Measurements from ENCODE around the gene GSTO2.
"Not testable (repeated sequence)": the region's sequence is repeated elsewhere in the genome, so short reads cannot be mapped to it uniquely, and the experiment has no call there.

Gene GSTO2

DNA sequence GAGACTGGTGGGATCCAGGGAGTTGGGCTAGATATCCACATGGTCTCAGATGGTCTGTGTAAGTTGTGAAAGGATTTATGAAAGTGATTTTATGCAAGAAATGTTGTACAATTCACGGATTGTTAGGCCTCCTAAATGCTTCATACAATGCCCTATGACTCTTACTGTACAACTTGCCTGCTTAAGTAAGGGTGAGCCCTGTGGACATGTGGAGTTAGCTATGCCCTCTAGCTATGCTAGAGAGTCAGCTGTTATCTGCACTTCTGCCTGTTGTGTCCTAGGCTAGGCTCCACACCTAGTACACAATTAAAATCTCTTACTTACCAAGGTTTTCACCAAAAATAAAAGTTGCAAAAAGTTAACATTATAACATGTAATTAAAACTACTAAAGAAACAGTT lies 35.2 kb upstream of the GSTO2 start:
- no peak for DNase-seq (ENCODE audit: low read depth)
- H3K4me3 ChIP-seq (ENCODE audit: low read depth, low read length), result no peak overlapping the region
- no peak for TF ChIP-seq CTCF (conservative IDR thresholded peaks at IDR 0.05; ENCODE audit: low read depth, low read length)

DNA sequence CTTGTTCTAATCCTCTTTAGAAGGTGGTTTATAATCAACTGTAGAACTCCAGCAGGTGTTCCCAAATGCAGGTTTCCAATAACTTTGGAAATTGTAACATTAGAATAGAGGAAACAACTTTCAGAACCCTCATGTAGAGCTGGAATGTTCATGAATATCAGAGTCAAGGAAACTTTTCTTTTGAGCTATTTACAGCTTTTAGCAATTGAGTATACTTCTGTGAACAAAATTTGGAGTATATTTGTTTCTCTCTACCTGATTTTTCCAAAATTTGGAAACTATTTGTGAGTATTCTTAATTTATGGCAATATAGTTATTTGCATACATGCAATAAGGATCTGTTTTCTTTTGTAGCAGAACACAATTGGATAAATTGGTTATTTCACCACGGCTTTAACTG lies 34.0 kb upstream of the GSTO2 start:
- H3K4me3 ChIP-seq (ENCODE audit: low read depth, low read length), result no peak overlapping the region
- TF ChIP-seq CTCF (conservative IDR thresholded peaks at IDR 0.05; ENCODE audit: low read depth, low read length), result no peak
- no peak for DNase-seq (ENCODE audit: low read depth)

DNA sequence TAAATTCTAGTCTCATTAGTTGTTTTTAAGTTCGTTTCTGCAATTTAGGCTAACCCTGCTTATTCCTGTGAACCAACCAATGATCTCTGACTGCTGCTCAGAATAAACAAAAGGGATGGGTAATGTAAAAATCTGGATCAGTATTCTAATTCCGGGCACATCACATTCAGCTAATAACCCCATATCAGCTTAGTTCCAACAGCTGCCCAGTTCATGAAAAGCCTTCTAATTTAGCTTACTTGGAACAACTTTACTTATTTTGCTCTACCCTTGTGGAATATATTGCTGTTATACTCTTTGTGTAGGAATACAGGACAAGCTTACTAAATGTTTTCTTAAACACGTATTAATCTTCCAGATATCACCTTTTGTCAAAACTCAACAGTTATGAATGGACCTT lies 33.2 kb upstream of the GSTO2 start:
- DNase-seq (ENCODE audit: low read depth), result no peak
- TF ChIP-seq CTCF (conservative IDR thresholded peaks at IDR 0.05; ENCODE audit: low read depth, low read length), result no peak
- no peak overlapping the region for H3K4me3 ChIP-seq (ENCODE audit: low read depth, low read length)

- H3K4me3 ChIP-seq (ENCODE audit: low read depth, low read length), result no peak overlapping the region
- no peak for DNase-seq (ENCODE audit: low read depth)
These were observed 28.9 kb upstream of the GSTO2 start for GRCh38 chr10:104240078-104240477.

DNA sequence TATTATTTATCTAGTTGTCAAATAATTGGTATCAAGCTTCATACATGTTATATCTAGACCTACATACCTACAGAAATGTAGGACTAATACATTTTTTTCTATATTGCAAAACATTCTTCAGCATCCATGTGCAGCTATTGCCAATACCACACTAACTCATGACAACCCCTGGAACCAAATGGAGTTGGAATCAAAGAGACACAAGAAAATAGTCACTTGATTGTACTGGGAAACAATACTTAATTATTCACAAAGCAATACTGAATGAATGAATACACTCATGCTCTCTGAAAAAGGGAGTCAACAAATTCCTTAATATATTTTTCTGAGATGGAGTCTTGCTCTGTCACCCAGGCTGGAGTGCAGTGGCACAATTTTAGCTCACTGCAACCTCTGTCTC lies 26.4 kb upstream of the GSTO2 start:
- no peak for DNase-seq (ENCODE audit: low read depth)
- TF ChIP-seq CTCF (conservative IDR thresholded peaks at IDR 0.05; ENCODE audit: low read depth, low read length), result no peak
- no peak overlapping the region for H3K4me3 ChIP-seq (ENCODE audit: low read depth, low read length)

More at GRCh38 chr10:104240078-104240477, 28.9 kb upstream of the GSTO2 start:
- TF ChIP-seq CTCF (conservative IDR thresholded peaks at IDR 0.05; ENCODE audit: low read depth, low read length), result no peak

DNA sequence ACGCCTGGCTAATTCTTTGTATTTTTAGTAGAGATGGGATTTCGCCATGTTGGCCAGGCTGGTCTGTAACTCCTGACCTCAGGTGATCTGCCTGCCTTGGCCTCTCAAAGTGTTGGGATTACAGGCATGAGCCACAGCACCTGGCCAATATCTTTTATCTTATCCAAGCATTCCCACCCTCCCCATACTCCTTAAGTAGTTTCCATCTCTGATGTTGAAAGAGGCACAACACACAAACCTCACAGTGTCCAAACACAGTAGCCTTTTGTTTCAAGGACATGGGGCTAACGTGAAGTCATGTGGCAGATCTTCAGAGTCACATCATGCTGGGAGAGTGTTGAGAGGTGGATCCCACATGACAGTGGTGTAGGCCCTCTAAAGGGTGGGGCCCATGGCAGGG lies 26.0 kb upstream of the GSTO2 start:
- not testable (repeated sequence) for DNase-seq (ENCODE audit: low read depth); H3K4me3 ChIP-seq (ENCODE audit: low read depth, low read length)

GRCh38 chr10:104243512-104243911 lies 25.5 kb upstream of the GSTO2 start:
- DNase-seq (ENCODE audit: low read depth), result no peak
- no peak overlapping the region for H3K4me3 ChIP-seq (ENCODE audit: low read depth, low read length)
- TF ChIP-seq CTCF (conservative IDR thresholded peaks at IDR 0.05; ENCODE audit: low read depth, low read length), result no peak

All from choroid plexus epithelial cell (primary cell).